Activated naive CD4-positive, alpha-beta T cell (primary cell): ENCODE results near the gene ELFN2.

ENCODE experiments used
- DNase-seq, 4 experiments: peaks; one replicate each; lab custom pipeline; 2025; lab: John Stamatoyannopoulos, UW

The ELFN2 gene

DNA sequence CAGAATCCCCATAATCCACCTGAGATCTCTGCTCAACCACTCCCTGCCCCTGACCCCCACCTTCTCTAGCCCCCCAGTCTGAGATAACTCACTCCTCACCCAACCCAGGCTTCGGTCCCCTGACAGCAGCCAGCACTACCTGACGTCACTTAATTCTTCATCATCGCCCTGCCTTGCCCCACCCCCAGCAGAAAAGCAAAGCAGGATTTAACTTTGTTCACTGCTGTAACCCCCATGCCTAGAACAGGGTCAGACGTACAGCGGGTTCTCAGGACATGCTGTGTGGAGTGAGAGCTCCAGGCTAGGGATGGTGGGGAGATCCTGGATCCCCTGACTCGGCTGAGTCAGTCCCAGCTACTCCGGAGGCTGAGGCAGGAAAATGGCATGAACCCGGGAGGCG is 45.8 kb downstream of the ELFN2 start:
- DNase-seq = no peak

DNA sequence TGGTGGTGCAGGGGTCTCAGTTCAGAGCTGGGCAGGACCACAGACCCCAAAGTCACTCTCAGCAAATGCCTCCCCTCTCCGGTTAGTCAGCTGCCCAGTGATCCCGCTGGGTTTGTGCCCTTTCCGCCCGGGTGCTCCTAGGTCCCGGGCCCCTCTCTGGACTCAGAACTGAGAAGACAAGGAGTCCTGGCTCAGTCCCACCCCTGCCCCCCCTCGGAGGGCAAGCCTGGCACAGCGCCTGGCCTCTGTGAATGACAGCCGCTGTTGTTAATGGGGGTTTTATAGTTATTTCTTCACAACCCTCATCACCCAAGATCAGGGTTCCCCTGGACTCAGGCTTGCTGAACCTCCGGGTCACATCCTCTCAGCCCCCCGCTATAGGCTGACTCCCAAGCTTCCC is 47.6 kb downstream of the ELFN2 start:
- DNase-seq = no peak

DNA sequence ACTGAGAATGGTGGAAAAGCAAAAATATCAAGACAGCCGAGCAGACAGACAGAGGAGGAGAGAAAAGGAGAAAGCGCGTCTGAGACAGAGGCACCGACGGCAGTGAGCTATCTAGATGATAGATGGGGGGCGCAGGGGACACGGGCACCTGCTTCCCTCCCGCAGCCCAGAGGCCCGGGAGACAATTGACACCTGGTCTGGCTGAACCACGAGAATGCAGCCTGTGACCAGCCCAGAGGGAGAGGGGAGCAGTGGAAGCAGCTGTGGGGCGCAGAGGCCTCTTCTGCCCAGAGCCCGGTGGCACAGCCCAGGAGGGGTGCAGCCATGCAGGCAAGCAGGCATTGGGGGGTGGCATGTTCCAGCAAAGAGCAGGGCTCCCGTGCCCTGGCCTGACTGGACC is 48.2 kb downstream of the ELFN2 start:
- DNase-seq = no peak

DNA sequence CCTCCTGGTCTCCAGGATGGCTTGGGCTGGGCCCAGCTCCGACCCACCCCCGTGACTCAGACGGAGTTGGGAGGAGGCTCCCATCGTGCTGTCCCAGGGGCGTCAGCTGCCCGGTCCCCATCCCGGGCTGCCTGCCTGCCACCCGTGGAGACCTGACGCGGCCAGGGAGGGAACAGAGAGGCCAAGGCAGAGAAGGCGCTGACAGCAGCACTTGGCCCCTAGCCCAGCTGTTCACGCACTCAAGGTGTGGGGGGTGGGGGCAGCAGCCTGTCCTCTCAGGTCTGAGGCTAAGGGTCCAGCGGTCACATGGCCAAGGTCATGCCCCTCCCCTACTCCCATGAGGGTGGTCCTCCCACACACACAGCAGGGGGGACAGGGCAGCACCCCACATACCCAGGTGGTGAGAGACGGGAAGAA is 48.6 kb downstream of the ELFN2 start:
- DNase-seq = no peak

DNA sequence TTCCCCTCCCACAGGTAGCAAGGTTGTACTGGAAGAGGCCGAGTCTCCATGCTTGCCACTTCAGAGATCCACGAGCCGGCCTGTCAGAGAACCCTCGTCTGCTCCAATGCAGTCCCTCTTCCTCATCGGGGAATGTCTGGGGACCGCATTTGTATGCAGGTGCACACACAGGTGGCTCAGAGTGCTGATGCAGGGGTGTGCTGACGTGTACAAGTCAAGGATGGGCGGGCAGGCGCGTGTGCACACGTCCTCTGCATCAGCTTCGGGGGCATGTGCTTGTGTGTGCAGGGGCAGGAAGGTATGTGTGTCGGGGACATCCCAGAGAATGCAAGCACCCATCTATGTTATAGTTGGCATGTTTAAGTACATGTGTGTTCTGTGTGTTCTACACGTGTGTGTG is 49.4 kb downstream of the ELFN2 start:
- no peak for DNase-seq

DNA sequence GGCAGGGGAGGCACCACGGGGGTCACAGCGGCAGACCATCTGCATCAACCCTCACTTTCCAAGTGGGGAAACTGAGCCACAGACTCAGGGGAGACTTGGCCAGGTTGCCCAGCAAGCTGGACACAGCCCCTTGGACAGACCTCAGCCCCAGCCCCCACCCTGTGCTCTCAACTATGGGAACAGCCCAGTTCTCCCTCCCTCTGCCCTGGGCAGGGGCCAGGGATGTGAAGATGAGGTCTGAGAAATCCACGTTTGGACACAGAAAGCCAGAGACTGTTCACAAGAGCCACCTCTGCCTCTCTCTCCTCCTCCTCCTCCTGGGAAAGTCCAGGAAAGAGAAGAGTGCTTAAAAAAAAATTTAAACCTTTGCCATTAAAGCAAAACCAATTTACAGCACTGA is 50.1 kb downstream of the ELFN2 start:
- no peak for DNase-seq

DNA sequence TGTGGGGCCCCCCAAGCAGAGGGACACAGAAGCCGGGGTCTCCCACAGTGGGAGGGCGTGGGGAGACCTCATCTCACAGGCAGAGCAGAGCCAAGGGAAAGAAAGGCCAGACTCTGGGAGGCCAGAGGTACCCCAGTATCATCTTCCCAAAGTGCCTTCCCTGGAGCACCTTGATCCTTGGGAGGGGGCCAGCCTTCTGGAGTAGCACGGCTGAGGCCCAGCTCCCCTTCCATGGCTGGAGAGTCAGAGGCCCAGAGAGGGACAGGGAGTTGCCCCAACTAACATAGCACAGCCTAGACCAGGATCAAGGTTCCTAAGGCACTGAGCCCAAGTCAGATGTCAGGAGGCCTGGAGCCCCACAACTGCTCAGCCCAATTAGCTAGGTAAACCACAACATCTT is 50.6 kb downstream of the ELFN2 start:
- no peak for DNase-seq

DNA sequence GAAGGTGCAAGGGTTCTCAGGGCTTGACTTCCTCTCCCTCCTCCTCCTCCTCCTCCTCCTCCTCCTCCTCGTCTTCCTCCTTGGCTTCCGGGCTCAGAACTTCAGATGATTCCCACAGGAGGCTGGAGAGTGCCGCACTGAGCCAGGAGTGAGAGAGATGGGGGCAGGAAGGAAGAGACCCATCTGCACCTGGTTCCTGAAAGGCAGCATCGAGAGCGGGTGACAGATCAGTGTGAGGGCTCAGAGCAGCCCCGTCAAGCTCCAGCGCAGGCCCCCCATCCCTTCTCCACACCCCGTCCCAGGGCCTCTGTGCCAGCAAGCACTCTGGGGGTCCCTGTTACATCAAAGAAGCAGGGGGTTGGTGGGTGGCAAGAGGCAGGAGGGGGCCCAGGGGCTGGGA is 51.5 kb downstream of the ELFN2 start:
- no peak for DNase-seq

DNA sequence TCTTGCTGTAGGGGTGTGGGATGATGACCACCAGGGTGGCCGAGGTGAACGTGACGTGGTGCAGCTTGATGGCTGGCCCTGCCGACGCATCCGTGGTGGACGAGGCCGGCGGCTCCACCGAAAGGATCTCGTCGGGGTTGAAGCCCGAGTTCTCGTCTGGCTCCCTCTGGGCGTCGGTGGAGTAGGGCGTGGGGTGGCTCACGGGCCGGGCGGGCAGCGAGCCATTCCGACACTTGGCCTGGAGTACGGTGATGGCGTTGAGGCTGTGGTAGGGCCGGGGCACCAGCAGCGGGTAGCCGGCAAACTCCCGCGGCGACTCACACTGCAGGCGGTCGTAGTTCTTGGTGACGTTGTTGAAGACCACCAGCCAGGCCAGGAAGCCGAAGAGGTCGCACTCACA is 52.7 kb downstream of the ELFN2 start:
- DNase-seq = no peak

DNA sequence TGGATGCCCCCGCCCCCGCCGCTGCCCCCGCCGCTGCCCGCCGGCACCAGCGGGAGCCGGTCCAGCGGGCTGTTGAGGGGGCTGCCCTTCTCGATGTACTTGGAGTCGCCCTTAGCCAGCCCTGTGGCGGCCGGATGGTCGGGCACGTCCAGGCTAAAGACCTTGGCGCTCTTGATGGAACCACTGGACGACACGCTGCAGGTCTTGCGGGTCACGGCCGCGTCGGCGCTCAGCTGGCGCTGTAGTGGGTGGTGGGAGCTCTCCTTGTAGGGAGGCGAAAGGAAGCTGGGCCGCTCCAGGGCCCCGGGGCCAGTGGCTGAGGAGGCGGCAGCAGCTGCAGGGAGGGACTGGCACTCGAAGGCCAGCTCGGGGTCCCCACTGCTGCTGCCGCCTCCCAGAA is 53.8 kb downstream of the ELFN2 start:
- no peak for DNase-seq

DNA sequence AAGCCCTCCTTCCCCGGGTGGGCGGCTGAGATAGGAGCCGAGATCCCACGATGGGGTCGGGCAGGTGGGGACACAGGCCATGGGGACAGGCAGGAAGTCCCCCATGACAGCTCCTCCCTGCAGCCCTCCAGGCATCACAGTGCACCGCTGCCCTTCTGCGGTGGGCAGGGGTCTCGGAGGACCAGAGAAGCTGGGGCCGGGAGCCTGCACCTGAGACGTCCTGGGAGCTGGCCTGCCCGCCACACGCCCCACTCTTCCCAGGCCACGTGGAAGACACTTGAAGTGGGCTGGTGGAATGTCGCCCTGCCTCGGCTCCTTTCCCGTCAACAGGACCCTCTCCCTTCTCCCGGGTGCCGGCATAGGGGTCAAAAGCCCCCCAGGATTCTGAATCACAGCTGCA is 55.4 kb downstream of the ELFN2 start:
- no peak for DNase-seq

DNA sequence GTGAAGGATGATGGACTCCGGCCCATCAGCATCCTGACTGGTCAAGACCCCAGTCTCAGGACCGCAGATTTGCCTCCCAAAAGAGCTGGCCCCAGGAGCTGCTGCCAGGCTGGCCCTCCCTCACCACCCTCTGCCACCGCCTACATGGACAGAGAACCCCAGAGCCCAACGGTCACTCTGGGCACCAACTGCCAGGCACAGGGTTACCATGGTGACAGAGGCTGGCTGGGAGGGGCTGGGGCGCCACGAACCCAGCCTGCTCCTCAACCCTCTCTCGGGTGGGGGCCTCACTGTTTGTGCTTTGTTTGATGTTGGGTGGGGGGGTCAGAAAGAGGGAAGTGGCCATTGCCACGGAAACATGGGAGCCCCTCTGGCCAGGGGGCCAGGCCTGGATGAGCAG is 55.8 kb downstream of the ELFN2 start:
- DNase-seq = no peak

DNA sequence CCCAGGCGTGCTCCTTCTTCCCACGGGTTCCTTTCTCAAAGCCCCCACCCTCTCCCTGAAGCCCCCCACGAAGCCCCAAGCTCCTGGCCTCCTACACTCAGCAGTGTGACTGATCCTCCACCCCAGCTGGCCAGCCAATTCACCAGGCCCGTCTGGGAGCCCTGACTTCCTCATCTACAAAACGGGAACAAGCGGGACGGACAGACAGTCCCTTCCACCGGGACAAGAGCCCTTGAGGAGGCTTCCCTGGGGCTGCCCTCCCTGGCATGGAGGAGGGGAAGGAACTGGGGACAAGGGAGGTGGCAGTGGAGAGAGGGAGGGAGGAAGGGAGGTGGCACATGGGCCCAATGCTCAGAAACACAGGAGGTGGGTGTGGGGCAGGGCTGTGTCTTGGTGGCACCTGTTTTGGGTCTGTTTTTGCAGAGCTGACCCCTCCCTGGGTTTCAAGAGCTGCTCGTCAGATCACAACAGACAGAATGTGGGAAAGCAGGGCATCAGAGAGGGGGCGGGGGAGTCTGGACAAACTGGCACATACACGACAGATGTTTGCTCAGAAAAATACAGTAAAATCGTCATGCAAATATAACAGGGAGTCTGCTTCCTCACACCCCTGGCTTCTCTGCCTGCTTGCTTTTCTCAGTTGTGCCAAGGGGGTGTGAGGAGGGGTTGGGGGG is 56.8 kb downstream of the ELFN2 start:
- no peak for DNase-seq

DNA sequence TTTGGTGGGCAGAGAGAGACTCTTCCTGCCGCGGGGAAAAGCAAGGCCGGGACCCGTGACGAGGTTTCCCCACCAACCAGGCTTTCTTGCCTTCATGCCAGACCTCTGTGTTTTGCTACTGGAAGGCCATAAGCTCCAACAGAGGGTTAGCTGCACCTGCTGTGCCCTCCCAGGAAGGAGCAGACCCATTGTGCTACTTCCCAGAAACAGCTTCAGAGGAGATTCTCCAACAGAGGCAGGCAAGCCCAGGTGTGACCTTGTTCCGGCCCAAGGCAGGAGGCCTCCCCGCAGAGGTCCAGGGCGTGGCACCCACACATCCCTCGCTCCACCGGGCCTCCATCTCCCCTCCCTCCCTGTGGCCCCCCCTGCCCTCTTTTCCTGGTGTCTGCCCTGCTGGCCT is 57.8 kb downstream of the ELFN2 start:
- no peak for DNase-seq

DNA sequence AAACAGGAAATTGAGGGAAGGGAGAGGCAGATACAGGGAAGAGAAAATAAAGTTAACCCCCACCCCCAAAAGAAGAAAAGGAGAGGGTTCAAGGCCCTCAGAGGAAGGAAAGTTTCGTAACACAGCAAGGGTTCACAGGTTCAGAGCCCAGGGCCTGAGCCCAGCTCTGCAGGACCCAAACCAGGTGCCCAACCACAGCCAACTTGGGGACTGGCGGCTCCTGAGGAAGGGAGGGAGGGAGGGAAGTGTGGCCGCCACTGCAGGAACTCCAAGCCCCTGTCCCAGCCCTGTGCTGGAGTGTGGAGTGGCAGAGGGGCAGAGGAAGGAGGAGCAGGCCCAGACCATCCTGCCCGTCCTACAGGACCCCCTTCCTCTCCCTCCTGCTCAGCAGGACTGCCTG is 59.2 kb downstream of the ELFN2 start:
- no peak for DNase-seq

DNA sequence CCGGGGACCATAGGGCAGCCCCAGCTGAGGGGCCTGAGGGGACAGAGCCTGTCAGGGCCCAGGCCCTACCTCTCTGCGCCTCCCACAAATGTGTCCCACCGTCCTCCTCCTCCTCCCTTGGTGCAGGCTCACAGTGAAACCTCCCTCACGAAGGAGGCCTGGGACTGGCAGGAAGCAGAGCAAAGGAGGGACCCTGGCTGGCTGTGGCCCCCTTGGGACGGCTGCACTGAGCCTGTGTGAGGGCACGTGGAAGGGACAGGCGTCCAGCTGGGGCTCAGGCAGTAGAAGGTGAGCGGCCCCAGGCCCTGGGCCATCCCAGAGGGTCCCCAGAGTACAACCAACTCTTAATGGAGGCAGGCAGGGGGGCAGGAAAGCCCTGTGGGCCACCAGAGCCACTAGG is 60.7 kb downstream of the ELFN2 start:
- no peak for DNase-seq

DNA sequence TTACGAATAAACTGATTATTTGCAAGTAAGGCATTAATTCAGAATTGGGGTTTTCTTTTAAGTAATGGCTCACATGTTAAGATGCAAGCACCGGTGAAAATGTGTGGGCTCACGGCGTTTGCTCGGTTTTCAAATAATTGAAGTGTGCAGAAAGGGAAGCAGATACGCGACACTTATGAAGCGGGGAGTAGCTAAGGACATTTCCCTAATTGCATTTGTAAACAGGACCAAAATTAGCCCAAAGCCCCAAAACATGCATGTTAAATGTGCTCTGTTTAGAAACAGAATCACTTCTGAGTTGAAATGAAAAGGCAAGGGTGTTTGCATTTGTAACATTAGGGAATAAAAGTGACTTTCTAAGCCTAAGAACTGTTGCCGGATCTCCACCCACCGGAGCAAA is 61.3 kb downstream of the ELFN2 start:
- no peak for DNase-seq

DNA sequence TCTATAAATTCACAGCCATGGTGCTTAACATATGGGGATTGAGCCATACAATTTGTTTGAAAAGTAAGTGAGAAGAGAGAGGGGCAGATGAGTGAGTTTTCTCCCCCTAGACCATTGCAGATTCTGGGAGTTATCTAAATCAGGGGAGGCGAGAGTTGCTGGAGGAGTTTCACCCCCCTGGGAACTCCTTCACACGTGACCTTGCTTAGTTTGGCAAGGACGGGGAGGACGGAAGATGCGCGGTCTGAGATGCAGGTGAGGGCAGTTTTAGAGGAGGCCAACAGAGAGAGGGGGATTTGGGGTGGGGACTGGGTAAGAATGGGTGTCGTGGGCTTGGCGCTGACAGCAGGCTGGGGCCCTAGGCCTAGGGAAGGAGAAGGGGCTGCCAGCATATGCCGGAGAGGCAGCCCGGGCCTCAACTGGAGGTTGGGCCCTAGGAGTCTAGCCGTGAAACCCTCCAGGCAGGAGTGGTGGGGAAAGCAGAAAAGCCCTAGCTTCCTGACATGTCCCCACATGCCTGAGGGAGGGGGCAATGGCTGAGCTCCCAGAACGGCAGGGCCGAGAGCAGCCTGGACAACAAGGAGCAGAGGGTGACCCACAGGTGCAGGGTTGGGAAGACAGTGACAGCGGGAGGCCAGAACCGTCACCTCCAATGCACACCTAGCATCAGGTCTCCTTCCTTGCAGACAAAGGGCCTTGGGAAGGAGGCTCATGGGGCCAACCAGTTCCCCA is 63.9 kb downstream of the ELFN2 start:
- DNase-seq = no peak

DNA sequence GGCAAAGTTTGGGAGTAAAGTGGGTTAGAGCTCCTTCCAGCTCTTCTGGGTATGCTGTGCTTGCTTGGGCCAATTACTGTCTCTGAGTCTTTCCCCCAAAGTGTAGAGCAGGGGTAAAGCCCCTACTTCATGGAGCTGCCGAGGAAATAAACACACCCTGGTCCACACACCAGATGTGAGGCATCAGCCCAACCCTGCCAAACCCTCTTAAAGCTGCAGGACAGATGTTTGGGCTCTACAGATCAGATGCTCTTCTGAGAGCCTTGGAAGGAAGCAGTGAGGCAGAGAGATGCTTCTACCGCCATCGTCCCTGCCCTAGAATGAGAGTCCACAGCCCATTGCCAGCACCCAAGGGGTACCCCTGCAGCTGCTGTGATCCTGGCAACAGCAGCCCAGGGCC is 64.7 kb downstream of the ELFN2 start:
- DNase-seq = no peak

DNA sequence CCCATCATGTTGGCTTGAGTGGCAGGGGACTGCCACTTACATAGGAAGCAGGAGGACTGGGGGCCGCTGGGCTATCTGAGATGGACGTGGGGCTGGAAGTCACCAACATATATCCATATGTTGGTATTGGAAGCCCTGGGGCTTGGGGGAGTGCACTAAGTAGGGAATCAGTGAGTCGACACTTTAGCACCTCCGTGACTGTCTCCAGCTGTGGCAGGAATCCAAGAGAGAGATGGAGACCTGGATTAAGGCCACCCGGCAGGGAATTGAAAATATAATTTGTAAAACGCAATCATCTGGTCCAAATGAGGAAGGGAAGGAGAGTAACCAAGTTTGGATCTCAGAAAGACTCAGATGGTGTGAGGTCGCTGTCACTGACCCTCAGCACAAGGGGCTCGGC is 68.4 kb downstream of the ELFN2 start:
- no peak for DNase-seq

DNA sequence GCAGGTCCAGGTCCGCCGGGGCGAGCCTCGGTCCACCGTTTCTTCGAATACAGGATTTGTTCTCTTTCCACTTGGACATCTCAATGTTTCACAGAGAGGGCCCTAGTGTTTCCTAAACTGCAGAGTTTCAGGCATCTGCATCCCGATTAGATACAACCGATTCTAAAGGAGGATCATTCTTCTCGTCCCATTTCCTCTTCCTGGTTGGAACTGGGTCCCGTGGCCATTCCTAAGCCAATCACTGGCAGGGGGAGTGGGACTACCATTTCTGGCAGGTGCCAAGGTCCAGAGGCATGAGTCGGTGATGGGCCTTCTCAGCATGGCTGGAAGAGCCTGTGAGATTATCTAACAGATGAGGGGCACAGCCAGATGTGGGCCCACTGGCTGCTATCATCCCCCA is 68.9 kb downstream of the ELFN2 start:
- DNase-seq = no peak

DNA sequence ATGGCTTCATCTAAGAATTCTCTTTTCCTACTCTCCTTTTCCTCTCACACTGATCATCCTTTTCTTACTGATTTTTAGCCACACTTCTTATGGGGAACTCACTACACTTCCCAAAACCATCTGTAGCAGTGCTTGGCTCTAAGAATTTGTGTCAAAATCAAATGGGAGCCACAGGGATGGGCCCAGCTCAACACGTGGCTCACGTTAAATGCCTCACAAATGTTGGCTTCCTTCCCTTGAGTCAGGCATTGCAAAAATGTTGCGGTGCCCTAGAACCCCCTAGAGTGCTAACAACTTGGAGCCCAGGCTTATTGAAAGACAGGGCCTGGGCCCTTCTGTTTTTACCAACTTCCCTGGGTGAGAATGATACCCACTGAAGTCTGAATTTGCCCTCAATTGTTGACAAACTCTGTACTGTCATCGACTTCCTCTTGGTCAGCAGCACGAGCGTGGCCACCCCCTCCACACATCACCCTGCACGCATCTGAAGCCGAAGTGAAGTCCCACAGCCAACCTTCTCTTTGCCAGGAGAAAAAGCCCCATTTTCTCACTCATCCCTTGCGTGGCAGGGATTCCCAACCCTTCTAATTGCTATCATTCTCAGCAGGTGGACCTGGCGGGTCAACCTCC is 69.7 kb downstream of the ELFN2 start:
- no peak for DNase-seq

DNA sequence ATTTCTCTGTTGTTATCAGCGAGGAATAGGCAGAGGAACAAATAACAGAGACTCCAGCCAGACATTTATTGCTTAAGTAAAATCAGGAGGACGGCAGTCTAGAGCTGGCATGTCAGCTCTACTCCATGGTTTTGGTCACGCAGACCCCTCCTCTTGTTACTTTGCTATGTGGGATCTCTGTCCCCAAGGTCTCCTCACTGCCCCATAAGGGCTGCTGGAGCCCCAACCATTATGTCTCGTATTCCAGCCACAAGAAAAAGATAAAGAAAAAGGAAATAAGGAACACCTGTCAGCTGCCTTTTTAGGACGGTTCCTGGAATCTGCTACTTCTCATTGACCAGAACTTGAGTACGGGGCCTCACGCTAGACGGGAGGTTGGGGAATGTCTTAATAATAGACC is 70.4 kb downstream of the ELFN2 start:
- no peak for DNase-seq

DNA sequence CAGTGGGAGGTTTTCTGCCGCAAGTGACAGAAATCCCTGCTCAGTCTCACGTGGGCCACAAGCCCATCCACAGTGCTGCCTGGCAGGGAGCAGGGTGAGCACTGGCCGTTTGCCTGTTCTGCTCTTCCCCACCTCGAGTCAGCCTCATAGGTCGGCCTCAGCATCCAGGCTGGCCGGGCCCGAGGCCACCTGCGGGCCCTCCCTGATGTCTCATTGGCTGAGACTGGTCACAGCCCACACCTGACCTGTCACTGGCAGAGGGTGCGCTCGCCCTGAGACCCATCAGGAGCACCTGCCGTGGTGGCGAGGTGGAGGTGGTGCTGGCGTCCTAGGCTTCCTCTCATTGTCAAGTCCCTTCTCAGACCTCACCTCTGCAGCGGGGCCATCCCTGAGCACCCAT is 72.1 kb downstream of the ELFN2 start:
- no peak for DNase-seq
